B cell (primary cell): Measurements from ENCODE around the gene PLP2.

Experiments used
- EZH2 ChIP-seq: IDR thresholded peaks from 2 replicates; pipeline ENCODE4 v1.6.1; 2012; ENCODE audit warnings: borderline replicate concordance, low read depth, mild to moderate bottlenecking, moderate library complexity, low read length; ENCODE audit not compliant: insufficient read depth, poor library complexity, severe bottlenecking
- TF ChIP-seq, protein P1 (sequence below): fragments of 200-600 bp; IDR thresholded peaks from one replicate; pipeline ENCODE4 v1.8.0; 2022; ENCODE audit warnings: antibody characterized with exemption, mild to moderate bottlenecking

DNA sequence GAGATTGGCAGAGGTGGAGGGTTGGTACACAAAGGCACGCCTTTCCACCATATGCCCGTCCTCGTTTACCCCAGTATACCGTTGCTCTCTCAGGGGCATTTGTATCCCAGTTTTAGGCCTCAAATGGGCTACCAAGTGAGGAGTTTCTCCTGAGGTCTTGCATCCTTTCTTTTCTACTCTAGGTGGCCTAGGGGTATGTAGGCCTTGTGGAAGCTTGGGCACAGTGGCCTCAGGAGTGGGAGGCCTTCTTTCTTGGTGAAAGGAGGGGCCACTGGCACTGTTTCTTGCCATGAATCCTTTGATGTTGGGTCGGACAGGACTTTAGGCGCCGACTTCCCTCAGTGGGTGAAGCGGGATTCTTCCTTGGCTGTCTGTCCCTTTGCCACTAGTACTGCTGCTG lies 24.4 kb upstream of the PLP2 start:
- TF ChIP-seq, protein P1, sequence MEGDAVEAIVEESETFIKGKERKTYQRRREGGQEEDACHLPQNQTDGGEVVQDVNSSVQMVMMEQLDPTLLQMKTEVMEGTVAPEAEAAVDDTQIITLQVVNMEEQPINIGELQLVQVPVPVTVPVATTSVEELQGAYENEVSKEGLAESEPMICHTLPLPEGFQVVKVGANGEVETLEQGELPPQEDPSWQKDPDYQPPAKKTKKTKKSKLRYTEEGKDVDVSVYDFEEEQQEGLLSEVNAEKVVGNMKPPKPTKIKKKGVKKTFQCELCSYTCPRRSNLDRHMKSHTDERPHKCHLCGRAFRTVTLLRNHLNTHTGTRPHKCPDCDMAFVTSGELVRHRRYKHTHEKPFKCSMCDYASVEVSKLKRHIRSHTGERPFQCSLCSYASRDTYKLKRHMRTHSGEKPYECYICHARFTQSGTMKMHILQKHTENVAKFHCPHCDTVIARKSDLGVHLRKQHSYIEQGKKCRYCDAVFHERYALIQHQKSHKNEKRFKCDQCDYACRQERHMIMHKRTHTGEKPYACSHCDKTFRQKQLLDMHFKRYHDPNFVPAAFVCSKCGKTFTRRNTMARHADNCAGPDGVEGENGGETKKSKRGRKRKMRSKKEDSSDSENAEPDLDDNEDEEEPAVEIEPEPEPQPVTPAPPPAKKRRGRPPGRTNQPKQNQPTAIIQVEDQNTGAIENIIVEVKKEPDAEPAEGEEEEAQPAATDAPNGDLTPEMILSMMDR, result no peak
- no peak for TF ChIP-seq EZH2
